ENCODE data around the gene P2RY8.
"Not testable (repeated sequence)": the region's sequence is repeated elsewhere in the genome, so short reads cannot be mapped to it uniquely, and the experiment has no call there.

DNA sequence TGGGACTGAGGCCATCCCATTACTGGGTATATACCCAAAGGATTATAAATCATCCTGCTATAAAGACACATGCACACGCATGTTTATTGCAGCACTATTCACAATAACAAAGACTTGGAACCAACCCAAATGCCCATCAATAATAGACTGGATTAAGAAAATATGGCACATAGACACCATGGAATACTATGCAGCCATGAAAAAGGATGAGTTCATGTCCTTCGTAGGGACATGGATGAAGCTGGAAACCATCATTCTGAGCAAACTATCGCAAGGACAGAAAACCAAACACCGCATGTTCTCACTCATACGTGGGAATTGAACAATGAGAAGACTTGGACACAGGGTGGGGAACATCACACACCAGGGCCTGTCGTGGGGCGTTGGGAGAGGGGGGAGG is 27.1 kb upstream of the P2RY8 start:
- TF ChIP-seq, protein P1, sequence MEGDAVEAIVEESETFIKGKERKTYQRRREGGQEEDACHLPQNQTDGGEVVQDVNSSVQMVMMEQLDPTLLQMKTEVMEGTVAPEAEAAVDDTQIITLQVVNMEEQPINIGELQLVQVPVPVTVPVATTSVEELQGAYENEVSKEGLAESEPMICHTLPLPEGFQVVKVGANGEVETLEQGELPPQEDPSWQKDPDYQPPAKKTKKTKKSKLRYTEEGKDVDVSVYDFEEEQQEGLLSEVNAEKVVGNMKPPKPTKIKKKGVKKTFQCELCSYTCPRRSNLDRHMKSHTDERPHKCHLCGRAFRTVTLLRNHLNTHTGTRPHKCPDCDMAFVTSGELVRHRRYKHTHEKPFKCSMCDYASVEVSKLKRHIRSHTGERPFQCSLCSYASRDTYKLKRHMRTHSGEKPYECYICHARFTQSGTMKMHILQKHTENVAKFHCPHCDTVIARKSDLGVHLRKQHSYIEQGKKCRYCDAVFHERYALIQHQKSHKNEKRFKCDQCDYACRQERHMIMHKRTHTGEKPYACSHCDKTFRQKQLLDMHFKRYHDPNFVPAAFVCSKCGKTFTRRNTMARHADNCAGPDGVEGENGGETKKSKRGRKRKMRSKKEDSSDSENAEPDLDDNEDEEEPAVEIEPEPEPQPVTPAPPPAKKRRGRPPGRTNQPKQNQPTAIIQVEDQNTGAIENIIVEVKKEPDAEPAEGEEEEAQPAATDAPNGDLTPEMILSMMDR (IDR thresholded peaks at IDR 0.05), result not testable (repeated sequence)
- TF ChIP-seq MAX (CRISPR knock-in tag; IDR thresholded peaks at IDR 0.05); ATF2 (CRISPR knock-in tag; IDR thresholded peaks at IDR 0.05; ENCODE audit: borderline replicate concordance, low read depth); ZNF219 (CRISPR knock-in tag; IDR thresholded peaks at IDR 0.05; ENCODE audit: borderline replicate concordance); RORB (CRISPR knock-in tag; IDR thresholded peaks at IDR 0.05); JUN (CRISPR knock-in tag; IDR thresholded peaks at IDR 0.05); ZNF281 (CRISPR knock-in tag; IDR thresholded peaks at IDR 0.05); ZNF138 (CRISPR knock-in tag; conservative IDR thresholded peaks at IDR 0.05); NR2C2 (CRISPR knock-in tag; IDR thresholded peaks at IDR 0.05); ZNF263 (CRISPR knock-in tag; IDR thresholded peaks at IDR 0.05; ENCODE audit: low read depth): not testable (repeated sequence)
- TF ChIP-seq, protein P2, sequence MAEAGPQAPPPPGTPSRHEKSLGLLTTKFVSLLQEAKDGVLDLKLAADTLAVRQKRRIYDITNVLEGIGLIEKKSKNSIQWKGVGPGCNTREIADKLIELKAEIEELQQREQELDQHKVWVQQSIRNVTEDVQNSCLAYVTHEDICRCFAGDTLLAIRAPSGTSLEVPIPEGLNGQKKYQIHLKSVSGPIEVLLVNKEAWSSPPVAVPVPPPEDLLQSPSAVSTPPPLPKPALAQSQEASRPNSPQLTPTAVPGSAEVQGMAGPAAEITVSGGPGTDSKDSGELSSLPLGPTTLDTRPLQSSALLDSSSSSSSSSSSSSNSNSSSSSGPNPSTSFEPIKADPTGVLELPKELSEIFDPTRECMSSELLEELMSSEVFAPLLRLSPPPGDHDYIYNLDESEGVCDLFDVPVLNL (CRISPR knock-in tag; IDR thresholded peaks at IDR 0.05; ENCODE audit: borderline replicate concordance, low read depth), result not testable (repeated sequence)
